K562 (cell line): ENCODE measurements around the gene SLC25A26. TPM values are rescaled to one million over a fixed set of nuclear protein-coding genes. Genes with fewer than 3 reads are reported as not detected.

ENCODE experiments used
- ATAC-seq: fragments of 200-7000 bp; cut with Tn5 transposase; 3 replicates; pipeline ENCODE4 v1.9.1; 2020; ENCODE audit warnings: moderate library complexity
- BruUV-seq: library from RNA; stranded (reverse); fragments of 400-500 nt; replicated peaks from 2 replicates; lab custom pipeline; 2021; lab: Mats Ljungman, UMichigan
- CTCF ChIA-PET: fragments of 300-600 bp; formaldehyde crosslinking; extraction: SDS; loops from one replicate; lab custom pipeline; 2021; ENCODE audit warnings: low intra/inter-chr PET ratio; lab: Yijun Ruan, JAX
- POLR2A ChIA-PET: fragments of 300-600, 350-650 bp; sonication (Branson Sonifier 250); formaldehyde crosslinking; extraction: SDS; loops from one replicate; lab custom pipeline; 2021; ENCODE audit warnings: antibody characterized with exemption, inconsistent platforms; lab: Yijun Ruan, JAX
- DNase-seq, 4 experiments: peaks; one replicate each; pipeline versions ENCODE4 v3.0.0 to v3.0.0-alpha.2; 2011 to 2018; ENCODE audit warnings: low spot score in 3 of 4, mixed read lengths in 3 of 4; ENCODE audit errors: extremely low read depth in 1 of 4
- FAIRE-seq: peaks from 2 replicates; lab custom pipeline; 2011; peaks lifted over from hg19 to GRCh38; lab: Jason Lieb, UNC
- H2AFZ ChIP-seq: 2 replicates; pipeline ENCODE4 v1.6.0; 2011; ENCODE audit warnings: low read depth, low read length, control low read depth, inconsistent platforms
- H3K27ac ChIP-seq: fragments of 200-600 bp; 3 replicates; pipeline ENCODE4 v1.8.0; 2011; ENCODE audit warnings: low read depth, mild to moderate bottlenecking, control low read depth, inconsistent platforms, low read length, moderate library complexity, mixed read lengths; ENCODE audit errors: extremely low read depth
- H3K27me3 ChIP-seq, 2 experiments: fragments of 300-600 bp in 1 of 2; 2 replicates in 1 of 2; 3 replicates in 1 of 2; pipeline versions ENCODE4 v1.6.0 to v1.8.0; 2011; ENCODE audit warnings: inconsistent platforms in 2 of 2, low read length in 2 of 2, mild to moderate bottlenecking in 1 of 2, mixed read lengths in 1 of 2, moderate library complexity in 1 of 2; ENCODE audit not compliant: control insufficient read depth in 2 of 2, insufficient read depth in 2 of 2
- H3K36me3 ChIP-seq: fragments of 300-600 bp; 3 replicates; pipeline ENCODE4 v1.8.0; 2011; ENCODE audit warnings: mild to moderate bottlenecking, low read length, inconsistent platforms; ENCODE audit not compliant: control insufficient read depth, insufficient read depth
- H3K4me1 ChIP-seq, 2 experiments: fragments of 200-600 bp in 1 of 2; replicated peaks in 1 of 2; 2 replicates in 1 of 2; 3 replicates in 1 of 2; pipeline versions ENCODE4 v1.5.1 to v1.8.0; 2011; ENCODE audit warnings: inconsistent platforms in 2 of 2, low read length in 2 of 2, mild to moderate bottlenecking in 1 of 2, mixed read lengths in 1 of 2, moderate library complexity in 1 of 2; ENCODE audit not compliant: control insufficient read depth in 2 of 2, insufficient read depth in 2 of 2
- H3K4me2 ChIP-seq: 2 replicates; pipeline ENCODE4 v1.6.1; 2011; ENCODE audit warnings: low read length, control low read depth, inconsistent platforms, mixed read lengths; ENCODE audit not compliant: insufficient read depth
- H3K4me3 ChIP-seq: fragments of 200-600 bp; sonication (generic), shearing (Covaris generic); 2 replicates; pipeline ENCODE4 v1.5.1; 2016; ENCODE audit warnings: control low read depth, inconsistent platforms
- H3K79me2 ChIP-seq: fragments of 200-600 bp; 3 replicates; pipeline ENCODE4 v1.8.0; 2011; ENCODE audit warnings: low read length, inconsistent platforms; ENCODE audit not compliant: control insufficient read depth, insufficient read depth
- H3K9ac ChIP-seq, 2 experiments: 2 replicates each; pipeline versions ENCODE4 v1.6.0 to v1.6.1; 2011; ENCODE audit warnings: low read depth in 2 of 2, low read length in 2 of 2, control low read depth in 1 of 2, inconsistent platforms in 1 of 2, mild to moderate bottlenecking in 1 of 2, mixed read lengths in 1 of 2; ENCODE audit not compliant: insufficient read depth in 1 of 2
- H3K9me1 ChIP-seq: one replicate; pipeline ENCODE4 v1.6.0; 2011; ENCODE audit warnings: inconsistent platforms, mild to moderate bottlenecking, low read length, moderate library complexity; ENCODE audit not compliant: control insufficient read depth, insufficient read depth
- H3K9me3 ChIP-seq: replicated peaks from 2 replicates; pipeline ENCODE4 v1.5.1; 2011; ENCODE audit warnings: low read depth, low read length, inconsistent platforms; ENCODE audit not compliant: control insufficient read depth, insufficient read depth
- H4K20me1 ChIP-seq: replicated peaks from 2 replicates; pipeline ENCODE4 v1.6.1; 2011; ENCODE audit warnings: low read length, inconsistent platforms, mixed read lengths; ENCODE audit not compliant: control insufficient read depth, insufficient read depth
- C11orf30 ChIP-seq: fragments of 450-650 bp; IDR thresholded peaks from 2 replicates; pipeline ENCODE4 v1.6.1; 2016; ENCODE audit warnings: low read depth, mild to moderate bottlenecking
- ESRRB ChIP-seq: fragments of 250-450 bp; sonication (Bioruptor Pico); IDR thresholded peaks from 2 replicates; pipeline ENCODE4 v1.5.0; 2020; ENCODE audit warnings: mild to moderate bottlenecking, moderate library complexity, borderline replicate concordance
- HLTF ChIP-seq: fragments of 450-650 bp; IDR thresholded peaks from 2 replicates; pipeline ENCODE4 v1.6.1; 2016
- MEF2D ChIP-seq: conservative IDR thresholded peaks from 2 replicates; pipeline ENCODE4 v1.6.1; 2016; ENCODE audit warnings: low read depth, missing genetic modification characterization, missing compliant biosample characterization
- NUFIP1 ChIP-seq: fragments of 450-650 bp; IDR thresholded peaks from 2 replicates; pipeline ENCODE4 v1.6.1; 2018; ENCODE audit not compliant: partially characterized antibody
- SNRNP70 ChIP-seq: fragments of 200-400 bp; formaldehyde crosslinking; optimal IDR thresholded peaks from 2 replicates; pipeline ENCODE3; 2017; ENCODE audit warnings: low read depth, low read length
- TCF3 ChIP-seq: sonication (generic); formaldehyde crosslinking; IDR thresholded peaks from 2 replicates; pipeline ENCODE4 v1.4.0; 2020; ENCODE audit warnings: mild to moderate bottlenecking, missing genetic modification reagents
- XRCC5 ChIP-seq: fragments of 200-400 bp; formaldehyde crosslinking; IDR thresholded peaks from 2 replicates; pipeline ENCODE4 v1.6.1; 2017; ENCODE audit warnings: low read depth, mild to moderate bottlenecking, low read length
- ZNF143 ChIP-seq: sonication (generic); formaldehyde crosslinking; IDR thresholded peaks from 2 replicates; pipeline ENCODE4 v1.9.0; 2022; ENCODE audit warnings: mild to moderate bottlenecking, missing genetic modification reagents
- ZNF778 ChIP-seq: fragments of 450-650 bp; formaldehyde crosslinking; IDR thresholded peaks from 2 replicates; pipeline ENCODE4 v1.4.0; 2020; ENCODE audit warnings: mild to moderate bottlenecking, moderate library complexity
- WGBS: fragments of 100-300 bp; shearing (Covaris generic); methylation state at CpG from one replicate; pipeline ENCODE4 v1.1.6; 2016; ENCODE audit warnings: low coverage, mixed read lengths; ENCODE audit not compliant: insufficient coverage; ENCODE audit errors: missing lambda C conversion rate; 5-methylcytosine and 5-hydroxymethylcytosine counted together
- in situ Hi-C: fragments of 300-500 bp; cut with MboI; formaldehyde crosslinking; loops from 4 replicates; pipeline ENCODE4 v1.15.0; 2018; ENCODE audit warnings: inconsistent platforms, mixed read lengths
- intact Hi-C: fragments of 100-400 bp; cut with micrococcal nuclease; formaldehyde crosslinking; loops from 2 replicates; pipeline ENCODE4 v1.14.2; 2022
- polyA plus RNA-seq, 8 experiments: library from polyadenylated mRNA; depleted of rRNA in 4 of 8; stranded (reverse) in 5 of 8; unstranded in 3 of 8; fragments of >200 nt; fragmentation: Nextera tagmentation in 2 of 8; fragmentation: Illumina TruSeq in 1 of 8; extraction: Ambion mirVana in 2 of 8; extraction: Trizol in 1 of 8; gene quantifications; 2 replicates each; pipeline versions ENCODE4 v1.2.1 to v1.2.3, GENCODE V29; 2011 to 2014; ENCODE audit warnings: inconsistent platforms in 1 of 8, missing spikeins in 1 of 8
- total RNA-seq, 7 experiments: library from RNA; depleted of rRNA in 6 of 7; stranded (reverse); fragments of >200 nt in 6 of 7; fragmentation: Illumina TruSeq in 2 of 7; extraction: Trizol in 2 of 7; gene quantifications; 2 replicates each; pipeline versions ENCODE4 v1.2.1 to v1.2.3, GENCODE V29; 2011 to 2021; ENCODE audit warnings: low replicate concordance in 1 of 7
- TF ChIP-seq, protein P1 (sequence below): fragments of 250-450 bp; sonication (Bioruptor Pico); IDR thresholded peaks from 2 replicates; pipeline ENCODE4 v1.8.0; 2022; ENCODE audit warnings: inconsistent platforms
- TF ChIP-seq, protein P2 (sequence below): fragments of 450-650 bp; formaldehyde crosslinking; IDR thresholded peaks from 2 replicates; pipeline ENCODE4 v1.4.0; 2020; ENCODE audit warnings: mild to moderate bottlenecking, moderate library complexity

Gene SLC25A26
- total and polyA plus RNA-seq, 9 of the 15 experiments (the other 6 are each of a cell fraction or from before 2014, with no cell fraction given) = 7.2 to 29.1 (median 12.6) TPM

DNA sequence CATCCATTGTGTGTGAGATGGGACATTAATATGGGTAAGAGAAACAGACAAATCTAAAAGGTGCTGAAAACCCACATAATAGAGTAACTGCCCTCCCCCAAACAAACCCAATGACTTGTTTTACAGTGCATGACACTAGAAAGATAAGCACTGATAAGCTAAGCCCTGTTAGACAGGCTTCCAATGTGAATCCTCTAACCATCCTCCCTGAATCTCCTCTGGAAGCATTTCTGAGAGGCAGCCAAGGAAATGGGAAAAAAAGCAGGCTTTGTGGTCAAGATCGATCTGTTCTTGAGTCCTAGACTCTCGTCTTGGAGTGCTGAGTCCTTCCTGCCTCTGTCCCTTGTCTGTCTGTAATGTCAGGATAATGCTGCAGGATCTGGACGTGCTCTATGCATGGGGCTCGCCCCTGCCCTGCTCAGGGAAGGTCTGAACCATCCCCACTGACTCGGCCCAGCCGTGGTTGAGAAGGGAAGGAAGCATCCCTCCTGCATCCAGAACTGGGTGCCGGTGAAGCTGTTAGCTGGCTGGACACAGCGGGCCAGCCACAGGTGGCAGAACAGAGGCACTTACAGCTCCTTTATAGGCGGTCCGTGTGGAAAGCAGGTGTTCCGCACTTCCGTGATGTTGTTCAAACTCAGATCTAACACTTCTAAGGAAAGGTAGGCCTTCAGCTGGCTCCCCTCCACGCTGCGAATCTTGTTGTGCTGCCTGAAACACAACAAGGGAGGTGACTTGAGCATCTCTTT is 195.9 kb downstream of the SLC25A26 start:
- Histone ChIP-seq H3K9me1 (no peaks in the 10 kb centered on the region), H3K4me3 (no peak overlapping the region), H3K36me3 (no peaks in the 10 kb centered on the region), H3K27ac (no peak overlapping the region), H3K27me3 (peaks cover 0 to 26% of the 10 kb centered on the region in 2 experiments; a peak in 3 of 5 replicates), H3K4me2 (no peak overlapping the region), H2AFZ (no peak overlapping the region), H3K79me2 (no peaks in the 10 kb centered on the region), H3K4me1 (peaks cover 0 to 3% of the 10 kb centered on the region in 2 experiments; a peak in 2 of 5 replicates), H4K20me1 (no peaks in the 10 kb centered on the region; the same call in 1 of the 2 replicates), H3K9me3 (no peaks in the 10 kb centered on the region), H3K9ac (no peak overlapping the region)
- TF ChIP-seq XRCC5 (no peak), C11orf30 (no peak), TCF3 (CRISPR knock-in tag) (no peak), ZNF778 (CRISPR knock-in tag) (no peak), HLTF (no peak), MEF2D (tag) (no peak), SNRNP70 (no peak), ZNF143 (no peak), ESRRB (CRISPR knock-in tag) (no peak), NUFIP1 (no peak)
- TF ChIP-seq, protein P1, sequence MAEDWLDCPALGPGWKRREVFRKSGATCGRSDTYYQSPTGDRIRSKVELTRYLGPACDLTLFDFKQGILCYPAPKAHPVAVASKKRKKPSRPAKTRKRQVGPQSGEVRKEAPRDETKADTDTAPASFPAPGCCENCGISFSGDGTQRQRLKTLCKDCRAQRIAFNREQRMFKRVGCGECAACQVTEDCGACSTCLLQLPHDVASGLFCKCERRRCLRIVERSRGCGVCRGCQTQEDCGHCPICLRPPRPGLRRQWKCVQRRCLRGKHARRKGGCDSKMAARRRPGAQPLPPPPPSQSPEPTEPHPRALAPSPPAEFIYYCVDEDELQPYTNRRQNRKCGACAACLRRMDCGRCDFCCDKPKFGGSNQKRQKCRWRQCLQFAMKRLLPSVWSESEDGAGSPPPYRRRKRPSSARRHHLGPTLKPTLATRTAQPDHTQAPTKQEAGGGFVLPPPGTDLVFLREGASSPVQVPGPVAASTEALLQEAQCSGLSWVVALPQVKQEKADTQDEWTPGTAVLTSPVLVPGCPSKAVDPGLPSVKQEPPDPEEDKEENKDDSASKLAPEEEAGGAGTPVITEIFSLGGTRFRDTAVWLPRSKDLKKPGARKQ (CRISPR knock-in tag) = no peak
- TF ChIP-seq, protein P2, sequence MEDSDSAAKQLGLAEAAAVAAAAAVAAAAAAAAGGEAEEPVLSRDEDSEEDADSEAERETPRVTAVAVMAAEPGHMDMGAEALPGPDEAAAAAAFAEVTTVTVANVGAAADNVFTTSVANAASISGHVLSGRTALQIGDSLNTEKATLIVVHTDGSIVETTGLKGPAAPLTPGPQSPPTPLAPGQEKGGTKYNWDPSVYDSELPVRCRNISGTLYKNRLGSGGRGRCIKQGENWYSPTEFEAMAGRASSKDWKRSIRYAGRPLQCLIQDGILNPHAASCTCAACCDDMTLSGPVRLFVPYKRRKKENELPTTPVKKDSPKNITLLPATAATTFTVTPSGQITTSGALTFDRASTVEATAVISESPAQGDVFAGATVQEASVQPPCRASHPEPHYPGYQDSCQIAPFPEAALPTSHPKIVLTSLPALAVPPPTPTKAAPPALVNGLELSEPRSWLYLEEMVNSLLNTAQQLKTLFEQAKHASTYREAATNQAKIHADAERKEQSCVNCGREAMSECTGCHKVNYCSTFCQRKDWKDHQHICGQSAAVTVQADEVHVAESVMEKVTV (CRISPR knock-in tag) = no peak
- ChIA-PET POLR2A (no interaction called here), CTCF (no interaction called here)
- in situ Hi-C loops = no loop called here
- 11% methylated on average over 10 of the region's 14 CpGs for WGBS
- FAIRE-seq (no peak), ATAC-seq (no peak), DNase-seq (no peak)
- intact Hi-C loops = no loop called here
- BruUV-seq = no TSS peak
